Small intestine (tissue), 7 donors: ENCODE data around the gene LGALS1. TPM values are rescaled to one million over a fixed set of nuclear protein-coding genes. Genes with fewer than 3 reads are reported as not detected.
"Not testable (repeated sequence)": the region's sequence is repeated elsewhere in the genome, so short reads cannot be mapped to it uniquely, and the experiment has no call there.

Source experiments
- DNase-seq, 2 donors: peaks; one replicate each; pipeline versions ENCODE4 v3.0.0 to v3.0.0-alpha.2; 2013
- FAIRE-seq: peaks from 2 replicates; lab custom pipeline; 2012; peaks lifted over from hg19 to GRCh38; lab: Jason Lieb, UNC
- H3K27ac ChIP-seq, 3 donors: one replicate each; pipeline ENCODE4 v1.5.1; 2013; ENCODE audit warnings: low read length in 2 of 3, mild to moderate bottlenecking in 2 of 3, control low read depth in 1 of 3, inconsistent platforms in 1 of 3, low read depth in 1 of 3, moderate library complexity in 1 of 3
- H3K27me3 ChIP-seq, 3 donors: one replicate each; pipeline ENCODE4 v1.6.1; 2013; ENCODE audit warnings: low read length in 3 of 3, inconsistent platforms in 1 of 3; ENCODE audit not compliant: control insufficient read depth in 3 of 3, insufficient read depth in 3 of 3
- H3K36me3 ChIP-seq, 3 donors: one replicate each; pipeline ENCODE4 v1.6.1; 2013; ENCODE audit warnings: low read length in 3 of 3, inconsistent platforms in 1 of 3, low read depth in 1 of 3, mild to moderate bottlenecking in 1 of 3, moderate library complexity in 1 of 3; ENCODE audit not compliant: control insufficient read depth in 3 of 3, insufficient read depth in 2 of 3
- H3K4me1 ChIP-seq, 3 donors: one replicate each; pipeline ENCODE4 v1.6.1; 2013; ENCODE audit warnings: low read length in 2 of 3, inconsistent platforms in 1 of 3, low read depth in 1 of 3, mild to moderate bottlenecking in 1 of 3, moderate library complexity in 1 of 3; ENCODE audit not compliant: control insufficient read depth in 3 of 3, insufficient read depth in 2 of 3
- H3K4me3 ChIP-seq, 3 donors: one replicate each; pipeline ENCODE4 v1.5.1; 2013; ENCODE audit warnings: low read length in 3 of 3, control low read depth in 1 of 3, inconsistent platforms in 1 of 3, low read depth in 1 of 3, mild to moderate bottlenecking in 1 of 3, moderate library complexity in 1 of 3
- H3K9me3 ChIP-seq, 2 donors: one replicate each; pipeline ENCODE4 v1.6.1; 2013; ENCODE audit warnings: low read depth in 1 of 2, low read length in 1 of 2; ENCODE audit not compliant: control insufficient read depth in 2 of 2, insufficient read depth in 1 of 2
- WGBS, 3 donors: extraction: QIAGEN DNeasy Blood & Tissue Kit; methylation state at CpG; one replicate each; pipeline ENCODE4 v1.1.7; 2013; 5-methylcytosine and 5-hydroxymethylcytosine counted together
- polyA plus RNA-seq, 4 donors: library from polyadenylated mRNA; stranded (reverse) in 3 of 4; unstranded in 1 of 4; fragments of 200-250 nt in 3 of 4; fragments of 120-200 nt in 1 of 4; gene quantifications; one replicate each; pipeline versions ENCODE4 v1.2.1 to v1.2.3, GENCODE V29; 2013
- donor health status: healthy with polysubstance abuse.
- donor health status: control.
- donor health status: control.
- donor health status: Bipolar disorder and iron deficiency.
- donor health status: healthy.

Gene LGALS1
- polyA plus RNA-seq, 4 donors: 36.9 to 396 (median 243) TPM

DNA sequence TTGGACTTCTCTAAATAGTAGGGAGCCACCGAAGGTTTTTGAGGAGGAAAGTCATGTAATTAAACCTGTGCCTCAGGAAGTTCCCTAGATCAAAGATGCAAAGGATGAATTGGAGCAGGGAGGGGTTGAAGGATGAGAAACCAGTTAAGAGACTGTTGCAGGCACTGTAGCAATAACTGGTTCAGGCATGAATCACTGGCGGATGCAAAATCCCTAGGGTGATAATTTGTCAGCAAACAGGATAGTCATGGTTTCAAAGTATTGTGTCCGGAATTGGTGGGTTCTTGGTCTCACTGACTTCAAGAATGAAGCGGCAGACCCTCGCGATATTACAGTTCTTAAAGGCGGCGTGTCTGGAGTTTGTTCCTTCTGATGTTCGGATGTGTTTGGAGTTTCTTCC is 41.3 kb downstream of the LGALS1 start:
- H3K4me1 ChIP-seq: no peaks in the 10 kb centered on the region
- DNase-seq: no peak
- no peak overlapping the region for H3K27ac ChIP-seq
- H3K27me3 ChIP-seq: no peaks in the 10 kb centered on the region
- H3K9me3 ChIP-seq: no peaks in the 10 kb centered on the region
- WGBS, 3 donors: 95 to 99% (median 96%) methylated on average over 9 of the region's 9 CpGs
- FAIRE-seq: no peak
- no peak overlapping the region for H3K4me3 ChIP-seq
- peaks cover 0 to 12% (median 0%) of the 10 kb centered on the region in 3 donors for H3K36me3 ChIP-seq

- not testable (repeated sequence) for FAIRE-seq, DNase-seq, H3K4me3 ChIP-seq, H3K27ac ChIP-seq, H3K4me1 ChIP-seq, H3K9me3 ChIP-seq, H3K27me3 ChIP-seq
- peaks cover 0 to 12% (median 0%) of the 10 kb centered on the region in 3 donors for H3K36me3 ChIP-seq
- 84 to 97% (median 91%) methylated on average over 7 of the region's 7 CpGs for WGBS, 3 donors
Observed at GRCh38 chr22:37717235-37717634, 41.8 kb downstream of the LGALS1 start.

- FAIRE-seq, H3K27me3 ChIP-seq, H3K4me1 ChIP-seq, H3K27ac ChIP-seq, H3K4me3 ChIP-seq, H3K9me3 ChIP-seq, DNase-seq: not testable (repeated sequence)
- 94 to 95% (median 95%) methylated on average over 30 to 38 of the region's 38 CpGs for WGBS, 3 donors
- peaks cover 0 to 12% (median 0%) of the 10 kb centered on the region in 3 donors for H3K36me3 ChIP-seq
Observed at GRCh38 chr22:37717746-37718305, 42.4 kb downstream of the LGALS1 start.

DNA sequence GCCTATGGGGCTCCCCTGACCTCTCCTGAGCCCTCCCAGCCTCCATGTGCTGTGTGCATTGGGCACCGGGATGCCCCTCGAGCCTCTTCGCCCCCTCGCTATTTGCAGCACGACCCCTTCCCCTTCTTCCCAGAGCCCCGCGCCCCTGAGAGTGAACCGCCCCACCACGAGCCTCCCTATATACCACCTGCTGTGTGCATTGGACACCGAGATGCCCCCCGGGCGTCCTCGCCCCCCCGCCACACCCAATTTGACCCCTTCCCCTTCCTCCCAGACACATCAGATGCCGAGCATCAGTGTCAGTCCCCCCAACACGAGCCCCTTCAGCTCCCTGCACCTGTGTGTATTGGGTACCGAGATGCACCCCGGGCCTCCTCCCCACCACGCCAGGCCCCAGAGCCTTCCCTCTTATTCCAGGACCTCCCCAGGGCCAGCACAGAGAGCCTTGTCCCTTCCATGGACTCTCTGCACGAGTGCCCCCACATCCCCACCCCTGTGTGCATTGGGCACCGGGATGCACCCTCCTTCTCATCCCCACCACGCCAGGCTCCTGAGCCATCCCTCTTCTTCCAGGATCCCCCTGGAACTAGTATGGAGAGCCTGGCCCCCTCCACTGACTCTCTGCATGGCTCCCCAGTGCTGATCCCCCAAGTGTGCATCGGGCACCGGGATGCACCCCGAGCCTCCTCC is 50.3 kb downstream of the LGALS1 start:
- Histone ChIP-seq H3K9me3 (peaks cover 0 to 8% of the 10 kb centered on the region in 2 donors), H3K27me3 (no peaks in the 10 kb centered on the region), H3K4me1 (peaks cover 0 to 2% (median 0%) of the 10 kb centered on the region in 3 donors), H3K4me3 (no peak overlapping the region), H3K36me3 (peaks cover 0 to 6% (median 0%) of the 10 kb centered on the region in 3 donors), H3K27ac (no peak overlapping the region)
- WGBS, 3 donors: 94 to 95% (median 95%) methylated on average over 25 of the region's 25 CpGs
- no peak for DNase-seq
- no peak for FAIRE-seq

DNA sequence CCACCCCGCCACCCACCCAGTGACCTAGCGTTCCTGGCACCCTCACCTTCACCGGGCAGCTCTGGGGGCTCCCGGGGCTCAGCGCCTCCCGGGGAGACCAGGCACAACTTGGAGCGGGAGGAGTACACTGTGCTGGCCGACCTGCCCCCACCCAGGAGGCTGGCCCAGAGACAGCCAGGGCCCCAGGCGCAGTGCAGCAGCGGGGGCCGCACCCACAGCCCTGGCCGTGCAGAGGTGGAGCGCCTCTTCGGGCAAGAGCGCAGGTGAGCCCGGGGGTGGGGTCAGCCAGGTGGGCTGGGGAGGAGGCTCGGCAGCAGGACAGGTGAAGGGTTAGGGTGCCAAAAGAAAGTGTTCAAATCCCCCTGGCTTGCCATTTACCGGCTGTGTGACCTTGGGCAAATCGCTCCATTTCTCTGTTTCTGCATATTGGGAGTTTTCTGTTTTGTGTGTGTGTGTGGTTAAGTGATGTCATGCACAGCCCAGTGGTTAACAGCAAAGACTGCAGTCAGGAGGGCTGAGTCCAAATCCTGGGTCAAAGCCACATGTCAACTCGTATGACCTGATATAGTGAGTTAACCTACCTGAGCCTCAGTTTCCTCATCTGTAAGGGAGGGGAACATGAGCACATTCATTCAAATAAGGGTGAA is 50.9 kb downstream of the LGALS1 start:
- H3K36me3 ChIP-seq: peaks cover 0 to 6% (median 0%) of the 10 kb centered on the region in 3 donors
- H3K27ac ChIP-seq: no peak overlapping the region
- peaks cover 0 to 8% of the 10 kb centered on the region in 2 donors for H3K9me3 ChIP-seq
- H3K4me1 ChIP-seq: peaks cover 0 to 5% (median 2%) of the 10 kb centered on the region in 3 donors
- FAIRE-seq (no peak), DNase-seq (no peak)
- 84 to 91% (median 87%) methylated on average over 17 to 20 of the region's 20 CpGs for WGBS, 3 donors
- no peak overlapping the region for H3K4me3 ChIP-seq
- no peaks in the 10 kb centered on the region for H3K27me3 ChIP-seq

DNA sequence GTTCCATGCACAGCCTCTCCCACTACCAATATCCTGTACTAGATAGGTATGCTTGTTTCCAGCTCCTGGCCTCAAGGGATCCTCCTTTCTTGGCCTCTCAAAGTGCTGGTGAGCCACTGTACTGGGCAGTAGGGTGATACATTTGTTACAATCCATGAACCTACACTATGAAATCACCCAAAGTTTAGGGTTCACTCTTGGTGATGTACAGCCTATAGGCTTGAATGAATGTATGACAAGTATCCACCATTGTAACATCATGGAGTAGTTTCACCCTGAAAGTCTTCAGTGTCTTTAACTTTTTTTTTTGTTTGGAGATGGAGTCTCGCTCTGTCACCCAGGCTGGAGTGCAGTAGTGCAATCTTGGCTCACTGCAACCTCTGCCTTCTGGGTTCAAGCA is 53.2 kb downstream of the LGALS1 start:
- H3K4me1 ChIP-seq: peaks cover 0 to 21% (median 2%) of the 10 kb centered on the region in 3 donors
- no peaks in the 10 kb centered on the region for H3K36me3 ChIP-seq
- peaks cover 0 to 8% of the 10 kb centered on the region in 2 donors for H3K9me3 ChIP-seq
- FAIRE-seq: no peak
- WGBS, 3 donors: 95 to 100% (median 98%) methylated on average over 1 of the region's 1 CpG
- DNase-seq: no peak
- no peak overlapping the region for H3K4me3 ChIP-seq
- H3K27ac ChIP-seq: peak overlapping the region in 1 of 3 donors; percentile 58
- H3K27me3 ChIP-seq: no peaks in the 10 kb centered on the region

Other genes starting within 250 kb of the LGALS1 start
- under 1 TPM in 2 of 4 donors, not detected in 2; 0.07 to 0.16 TPM for gene ELFN2, start 248.2 kb upstream of the LGALS1 start, polyA plus RNA-seq
- 10 to 100 TPM in 3 of 4 donors, 1 to 10 TPM in 1; 7.3 to 21.3 (median 19.9) TPM for gene MFNG, start 189.3 kb upstream of the LGALS1 start, polyA plus RNA-seq
- gene CARD10, start 156.2 kb upstream of the LGALS1 start, polyA plus RNA-seq: 100 to 1,000 TPM in 2 of 4 donors, 10 to 100 TPM in 2; 31.5 to 129 (median 88.8) TPM
- 10 to 100 TPM; 19.7 to 81.5 (median 35.3) TPM for gene CDC42EP1, start 115.2 kb upstream of the LGALS1 start, polyA plus RNA-seq
- 100 to 1,000 TPM; 174 to 485 (median 233) TPM for gene LGALS2, start 95.5 kb upstream of the LGALS1 start, polyA plus RNA-seq
- 10 to 100 TPM; 42.8 to 73.2 (median 56.0) TPM for gene GGA1, start 66.8 kb upstream of the LGALS1 start, polyA plus RNA-seq
- 10 to 100 TPM; 20.8 to 46.0 (median 28.5) TPM for gene SH3BP1, start 36.0 kb upstream of the LGALS1 start, polyA plus RNA-seq
- 10 to 100 TPM; 24.1 to 98.6 (median 57.3) TPM for gene PDXP, start 16.9 kb upstream of the LGALS1 start, polyA plus RNA-seq
- 10 to 100 TPM; 16.6 to 28.9 (median 23.3) TPM for gene NOL12, start 10.7 kb downstream of the LGALS1 start, polyA plus RNA-seq
- gene TRIOBP, start 21.4 kb downstream of the LGALS1 start, polyA plus RNA-seq: 10 to 100 TPM; 20.4 to 46.8 (median 35.2) TPM
- 10 to 100 TPM in 2 of 4 donors, 1 to 10 TPM in 2; 2.9 to 12.3 (median 8.9) TPM for gene GCAT, start 132.3 kb downstream of the LGALS1 start, polyA plus RNA-seq
- gene GALR3, start 147.7 kb downstream of the LGALS1 start, polyA plus RNA-seq: under 1 TPM in 1 of 4 donors, not detected in 3; 0.04 TPM
- 10 to 100 TPM; 15.4 to 23.2 (median 20.7) TPM for gene ANKRD54, start 168.7 kb downstream of the LGALS1 start, polyA plus RNA-seq
- 100 to 1,000 TPM; 176 to 609 (median 324) TPM for gene EIF3L, start 173.8 kb downstream of the LGALS1 start, polyA plus RNA-seq
- gene MICALL1, start 230.7 kb downstream of the LGALS1 start, polyA plus RNA-seq: 10 to 100 TPM in 2 of 4 donors, 1 to 10 TPM in 2; 8.4 to 16.4 (median 10.1) TPM